IPS-NIHi11 (cell line): Measurements from ENCODE around the gene ZC3H7A.
"Not testable (repeated sequence)": the region's sequence is repeated elsewhere in the genome, so short reads cannot be mapped to it uniquely, and the experiment has no call there.

ENCODE experiments used
- DNase-seq: peaks from one replicate; pipeline ENCODE4 v3.0.0; 2012; ENCODE audit warnings: mixed read lengths, low spot score

Gene ZC3H7A, protein sequence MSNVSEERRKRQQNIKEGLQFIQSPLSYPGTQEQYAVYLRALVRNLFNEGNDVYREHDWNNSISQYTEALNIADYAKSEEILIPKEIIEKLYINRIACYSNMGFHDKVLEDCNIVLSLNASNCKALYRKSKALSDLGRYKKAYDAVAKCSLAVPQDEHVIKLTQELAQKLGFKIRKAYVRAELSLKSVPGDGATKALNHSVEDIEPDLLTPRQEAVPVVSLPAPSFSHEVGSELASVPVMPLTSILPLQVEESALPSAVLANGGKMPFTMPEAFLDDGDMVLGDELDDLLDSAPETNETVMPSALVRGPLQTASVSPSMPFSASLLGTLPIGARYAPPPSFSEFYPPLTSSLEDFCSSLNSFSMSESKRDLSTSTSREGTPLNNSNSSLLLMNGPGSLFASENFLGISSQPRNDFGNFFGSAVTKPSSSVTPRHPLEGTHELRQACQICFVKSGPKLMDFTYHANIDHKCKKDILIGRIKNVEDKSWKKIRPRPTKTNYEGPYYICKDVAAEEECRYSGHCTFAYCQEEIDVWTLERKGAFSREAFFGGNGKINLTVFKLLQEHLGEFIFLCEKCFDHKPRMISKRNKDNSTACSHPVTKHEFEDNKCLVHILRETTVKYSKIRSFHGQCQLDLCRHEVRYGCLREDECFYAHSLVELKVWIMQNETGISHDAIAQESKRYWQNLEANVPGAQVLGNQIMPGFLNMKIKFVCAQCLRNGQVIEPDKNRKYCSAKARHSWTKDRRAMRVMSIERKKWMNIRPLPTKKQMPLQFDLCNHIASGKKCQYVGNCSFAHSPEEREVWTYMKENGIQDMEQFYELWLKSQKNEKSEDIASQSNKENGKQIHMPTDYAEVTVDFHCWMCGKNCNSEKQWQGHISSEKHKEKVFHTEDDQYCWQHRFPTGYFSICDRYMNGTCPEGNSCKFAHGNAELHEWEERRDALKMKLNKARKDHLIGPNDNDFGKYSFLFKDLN

DNA sequence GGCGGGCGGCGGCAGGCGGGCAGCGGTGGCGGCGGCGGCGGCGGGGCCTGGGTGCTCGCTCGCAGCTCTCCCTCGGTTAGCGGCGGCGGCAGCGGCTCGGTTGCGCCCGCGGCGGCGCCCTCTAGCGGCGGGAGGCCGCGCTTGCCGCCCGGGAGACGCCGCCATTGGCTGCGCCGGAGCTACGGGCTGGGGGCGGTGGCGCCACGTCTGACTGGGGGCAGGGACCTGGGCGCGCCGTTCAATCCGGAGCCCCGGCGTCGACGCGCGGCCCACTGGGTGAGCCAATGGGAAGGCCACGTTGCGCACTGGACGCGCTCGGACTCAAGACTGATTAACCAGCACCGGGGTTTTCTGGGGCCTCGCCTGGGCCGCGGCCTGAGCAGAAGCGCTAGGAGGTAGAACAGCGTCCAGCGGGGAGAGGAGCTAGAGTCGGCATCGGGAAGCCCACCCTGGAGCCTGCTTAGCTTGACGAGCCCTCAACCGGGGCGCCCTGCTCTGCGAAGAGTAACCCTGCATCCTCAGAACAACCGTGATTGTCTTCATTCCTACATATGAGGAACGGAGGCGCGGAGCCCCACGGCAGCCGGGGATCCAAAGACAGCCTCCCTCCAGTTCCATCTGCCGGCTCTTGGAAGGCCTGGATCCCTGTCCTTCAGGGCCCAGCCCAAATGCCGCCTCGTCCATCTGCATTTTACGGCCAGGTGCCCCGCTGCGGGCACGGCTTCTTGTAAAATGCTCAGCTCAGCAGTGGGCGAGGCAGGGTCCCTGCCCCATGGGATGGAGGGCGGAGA is at the start of gene ZC3H7A:
Gene ZC3H7A (minus strand): TSS at position 93 of the 791 bp plus-strand sequence. CDS start 14,904 bp downstream, outside the sequence.
- peak; percentile 99 for DNase-seq

DNA sequence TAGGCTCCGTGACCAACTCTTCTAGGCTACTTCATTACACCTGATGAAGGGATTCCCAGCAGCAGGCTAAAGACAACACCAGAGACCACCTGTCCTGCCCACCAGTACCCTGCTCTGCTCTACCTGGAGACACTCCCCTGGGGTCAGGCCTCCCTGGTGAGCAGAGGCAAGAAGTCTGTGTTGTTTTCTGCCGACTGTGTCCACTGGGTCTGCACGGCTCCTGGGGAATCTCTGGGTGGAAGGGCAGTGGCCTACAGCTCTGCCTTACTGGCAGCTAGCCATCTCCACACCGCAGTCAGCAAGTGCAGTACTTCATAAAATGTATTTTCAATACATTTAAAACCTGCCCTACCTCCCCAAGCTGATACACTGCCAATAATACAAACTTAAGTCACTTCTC is 47.4 kb upstream of the ZC3H7A start:
- DNase-seq: no peak

DNA sequence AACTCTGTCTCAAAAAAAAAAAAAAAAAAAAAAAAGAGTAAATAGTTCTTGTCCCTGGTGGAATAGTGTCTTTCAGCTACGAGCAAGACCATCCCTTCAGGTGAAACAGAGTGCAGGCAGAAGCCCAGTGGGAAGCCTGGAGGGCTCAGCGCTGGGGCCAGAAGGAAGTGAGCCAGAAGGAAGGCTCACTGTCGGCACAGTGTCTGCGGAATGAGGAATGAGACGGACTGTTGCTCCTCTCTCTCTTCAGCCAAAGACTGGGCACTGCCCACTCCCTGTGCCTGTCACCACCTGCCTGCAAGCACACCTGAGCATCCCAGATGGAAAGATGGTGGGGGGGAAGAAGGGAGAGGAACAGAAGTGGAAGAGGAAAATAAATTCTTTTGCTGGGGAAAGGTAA is 46.8 kb upstream of the ZC3H7A start:
- no peak for DNase-seq

DNA sequence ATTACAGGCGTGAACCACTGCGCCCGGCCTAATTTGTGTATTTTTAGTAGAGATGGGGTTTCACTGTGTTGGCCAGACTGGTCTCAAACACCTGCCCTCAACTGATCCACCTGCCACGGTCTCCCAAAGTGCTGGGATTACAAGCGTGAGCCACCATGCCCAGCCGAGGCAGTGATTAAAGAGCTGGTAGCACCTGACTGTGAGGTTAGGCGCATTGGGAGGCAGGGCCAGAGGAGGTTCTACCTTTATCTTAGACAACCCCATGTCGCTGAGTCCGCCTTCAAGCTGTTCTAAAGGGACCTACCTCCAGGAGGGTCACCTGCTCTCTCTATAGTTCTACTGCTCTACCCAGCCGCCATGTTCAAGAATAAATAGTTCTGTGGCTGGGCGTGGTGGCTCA is 46.1 kb upstream of the ZC3H7A start:
- no peak for DNase-seq

DNA sequence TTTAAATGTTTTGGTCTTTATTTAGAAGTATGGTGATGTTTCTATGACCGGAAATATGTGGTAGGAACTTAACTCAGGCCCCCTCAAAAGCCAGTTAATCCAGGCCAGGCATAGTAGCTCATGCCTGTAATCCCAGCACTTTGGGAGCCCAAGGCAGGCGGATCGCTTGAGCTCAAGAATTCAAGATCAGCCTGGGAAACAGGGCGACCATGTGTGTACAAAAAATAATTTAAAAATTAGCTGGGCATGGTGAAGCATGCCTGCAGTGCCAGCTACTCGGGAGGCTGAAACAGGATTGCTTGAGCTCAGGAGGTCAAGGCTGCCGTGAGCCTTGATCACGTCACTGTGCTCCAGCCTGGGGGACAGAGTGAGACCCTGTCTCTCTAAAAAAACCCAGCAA is 44.0 kb upstream of the ZC3H7A start:
- no peak for DNase-seq

DNA sequence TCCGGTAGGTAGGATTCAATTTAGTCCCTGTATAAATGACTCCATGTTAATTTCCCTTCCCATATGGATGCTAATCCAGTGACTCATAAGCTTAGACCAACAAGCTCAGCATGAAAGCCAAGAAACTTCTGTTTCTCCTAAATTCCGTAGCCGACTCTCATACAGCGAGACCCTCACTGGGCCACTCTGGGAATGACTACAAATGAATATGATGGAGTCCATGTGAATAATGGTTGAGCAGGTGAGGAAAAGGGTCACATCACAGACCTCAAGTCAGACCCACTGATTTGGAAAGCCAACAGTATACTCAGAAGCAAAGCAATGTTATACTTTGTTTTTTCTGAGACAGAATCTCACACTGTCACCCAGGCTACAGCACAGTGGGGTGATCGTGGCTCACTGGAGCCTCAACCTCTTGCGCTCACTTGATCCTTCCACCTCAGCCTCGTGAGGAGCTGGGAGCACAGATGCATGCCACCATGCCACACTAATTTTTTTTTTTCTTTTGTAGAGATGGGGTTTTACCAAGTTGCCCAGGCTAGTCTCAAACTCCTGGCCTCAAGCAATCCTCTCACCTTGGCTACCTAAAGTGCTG is 39.7 kb upstream of the ZC3H7A start:
- DNase-seq: peak; percentile 21

DNA sequence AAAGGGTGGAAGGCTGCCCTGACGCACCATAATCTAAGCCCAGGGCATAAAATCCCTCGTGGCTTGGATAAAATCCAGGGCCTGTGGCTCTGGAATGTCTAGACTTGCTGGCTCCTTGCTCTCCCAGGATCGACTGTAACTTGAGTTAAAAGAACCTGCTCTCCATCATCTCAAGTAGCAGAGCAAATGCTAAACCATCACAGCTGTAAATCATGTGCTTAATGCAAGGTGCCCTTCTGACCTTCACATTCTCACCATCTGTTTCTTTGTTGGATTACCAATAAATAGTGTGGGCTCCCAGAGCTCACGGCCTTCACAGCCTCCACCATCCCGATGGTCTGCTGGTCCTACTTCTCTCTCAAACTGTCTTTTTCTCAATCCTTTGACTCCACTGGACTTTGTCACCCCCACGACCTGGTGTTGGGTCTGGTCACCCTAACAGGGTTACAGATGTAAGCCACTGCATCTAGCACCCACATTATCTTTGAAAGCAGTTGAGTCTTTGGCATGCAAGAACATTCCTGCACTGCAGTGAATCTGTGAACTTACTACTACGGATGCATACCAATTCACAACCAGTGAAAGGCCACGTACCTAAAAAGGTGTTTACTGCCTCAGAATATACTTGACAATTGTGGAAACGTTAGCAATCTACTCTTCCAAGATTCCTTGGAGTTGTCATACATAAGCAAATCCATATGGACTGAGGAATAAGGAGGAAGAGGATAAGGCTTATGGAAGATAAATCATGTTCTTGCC is 39.0 kb upstream of the ZC3H7A start:
- DNase-seq: no peak

DNA sequence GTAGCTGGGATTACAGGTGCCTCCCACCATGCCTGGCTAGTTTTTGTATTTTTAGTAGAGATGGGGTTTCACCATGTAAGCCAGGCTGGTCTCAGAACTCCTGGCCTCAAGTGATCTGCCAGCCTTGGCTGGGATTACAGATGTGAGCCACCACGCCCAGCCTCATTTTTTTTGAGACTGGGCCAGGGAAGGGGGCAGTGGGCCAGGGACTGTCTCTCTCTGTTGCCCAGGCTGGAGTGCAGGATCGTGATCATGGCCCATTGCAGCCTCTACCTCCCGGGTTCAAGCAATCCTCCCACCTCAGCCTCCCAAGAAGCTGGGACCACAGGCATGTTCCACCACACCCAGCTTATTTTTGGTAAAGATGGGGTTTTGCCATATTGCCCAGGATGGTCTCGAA is 38.3 kb upstream of the ZC3H7A start:
- no peak for DNase-seq

DNA sequence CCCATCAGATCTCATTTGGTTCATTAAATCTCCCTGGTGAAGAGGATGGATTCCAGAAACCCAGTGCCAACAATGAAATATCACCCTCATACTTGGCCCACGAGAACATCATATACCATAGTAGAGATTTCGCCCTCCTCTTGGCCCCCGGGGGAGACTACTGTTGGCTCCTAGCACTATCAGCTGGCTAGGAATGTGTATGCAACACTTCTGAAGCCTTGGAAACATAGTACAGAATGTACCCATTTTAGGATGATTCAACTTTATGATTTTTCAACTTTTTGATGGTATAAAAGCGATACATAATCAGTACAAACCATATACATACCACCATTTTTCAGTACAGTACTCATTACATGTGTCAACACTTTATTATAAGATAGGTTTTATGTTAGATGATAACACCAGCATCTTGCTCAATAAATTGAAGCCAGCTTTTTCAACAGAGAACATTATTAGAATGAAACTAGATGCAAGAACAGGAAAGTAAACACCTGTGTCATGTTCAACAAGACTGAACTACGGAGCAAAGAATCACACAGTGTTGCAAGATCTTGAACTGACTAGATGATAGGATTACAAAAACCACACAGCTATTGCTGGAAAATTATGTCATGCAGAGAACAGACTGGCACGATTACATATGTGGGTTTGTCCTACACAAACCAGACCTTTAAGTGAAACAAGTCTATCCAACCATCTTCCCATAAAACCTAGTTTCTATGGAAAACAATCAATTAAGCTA is 37.1 kb upstream of the ZC3H7A start:
- no peak for DNase-seq

DNA sequence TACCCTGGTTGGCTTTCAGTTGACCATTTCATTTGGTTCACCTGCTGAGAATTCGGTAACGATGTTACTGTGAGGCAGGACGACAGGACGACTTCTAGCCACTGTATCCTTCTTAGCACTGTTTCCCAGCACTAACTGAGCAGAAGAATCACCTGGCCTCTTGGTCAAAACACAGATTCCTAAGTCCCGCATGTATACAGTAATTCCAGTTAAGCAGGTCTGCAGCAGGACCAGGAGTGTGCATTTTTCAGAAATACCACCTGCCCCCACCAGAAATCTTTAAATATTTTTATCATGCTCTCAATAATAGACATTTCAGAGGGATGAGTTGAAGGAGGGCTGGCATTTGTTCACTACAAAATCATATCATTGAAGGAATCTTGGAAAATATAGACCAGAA is 31.6 kb upstream of the ZC3H7A start:
- no peak for DNase-seq

DNA sequence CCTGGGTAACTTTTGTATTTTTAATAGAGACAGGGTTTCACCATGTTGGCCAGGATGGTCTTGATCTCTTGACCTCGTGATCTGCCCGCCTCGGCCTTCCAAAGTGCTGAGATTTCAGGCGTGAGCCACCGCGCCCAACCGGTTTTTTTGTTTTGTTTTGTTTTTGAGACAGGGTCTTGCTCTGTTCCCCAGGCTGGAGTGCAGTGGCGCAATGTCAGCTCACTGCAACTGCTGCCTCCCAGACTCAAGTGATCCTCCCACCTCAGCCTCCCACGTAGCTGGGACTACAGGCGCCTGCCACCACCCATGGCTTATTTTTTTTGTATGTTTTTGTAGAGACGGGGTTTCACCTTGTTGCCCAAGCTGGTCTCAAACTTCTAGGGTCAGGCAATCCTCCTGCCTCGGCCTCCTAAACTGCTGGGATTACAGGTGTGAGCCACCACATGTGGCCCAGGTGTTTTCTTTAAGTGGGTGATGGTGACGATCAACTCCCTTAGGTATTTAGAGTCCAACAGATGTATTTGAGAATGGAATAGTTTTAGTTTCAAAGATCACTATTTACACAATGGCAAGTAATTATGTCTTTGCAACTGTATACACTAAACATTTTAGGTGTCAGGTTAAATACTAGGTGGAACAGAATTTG is 28.6 kb upstream of the ZC3H7A start:
- DNase-seq: not testable (repeated sequence)

DNA sequence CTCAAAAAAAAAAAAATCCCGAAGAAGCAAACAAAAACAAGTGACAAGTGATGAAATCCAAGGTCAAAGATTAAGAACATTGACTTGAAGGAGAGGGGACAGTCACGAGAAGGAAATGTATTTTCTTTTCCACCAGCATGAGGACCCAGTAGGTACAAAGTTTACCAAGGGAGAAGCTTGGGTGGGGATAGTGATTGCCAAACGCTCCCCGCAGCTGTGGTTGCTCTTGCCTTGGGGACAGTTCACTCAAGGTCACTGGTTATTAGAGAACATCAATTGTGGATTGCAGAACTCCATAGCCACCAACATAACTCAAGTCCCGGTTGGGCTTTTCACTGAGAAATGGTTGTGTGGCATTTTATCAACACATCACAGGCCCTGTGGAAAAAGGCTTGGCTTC is 27.3 kb upstream of the ZC3H7A start:
- DNase-seq: no peak

DNA sequence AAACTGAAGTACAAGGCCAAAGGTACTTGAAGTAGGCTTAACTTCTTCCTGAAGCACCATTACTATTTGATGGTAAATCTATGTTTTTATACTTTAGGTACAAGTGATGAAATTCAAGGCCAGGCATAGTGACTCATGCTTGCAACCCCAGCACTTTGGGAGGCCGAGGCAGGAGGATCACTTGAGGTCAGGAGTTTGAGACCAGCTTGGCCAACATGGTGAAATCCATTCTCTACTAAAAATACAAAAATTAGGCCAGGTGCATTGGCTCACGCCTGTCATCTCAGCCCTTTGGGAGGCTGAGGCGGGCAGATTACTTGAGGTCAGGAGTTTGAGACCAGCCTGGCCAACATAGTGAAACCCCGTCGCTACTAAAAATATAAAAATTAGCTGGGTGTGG is 26.6 kb upstream of the ZC3H7A start:
- DNase-seq: not testable (repeated sequence)

DNA sequence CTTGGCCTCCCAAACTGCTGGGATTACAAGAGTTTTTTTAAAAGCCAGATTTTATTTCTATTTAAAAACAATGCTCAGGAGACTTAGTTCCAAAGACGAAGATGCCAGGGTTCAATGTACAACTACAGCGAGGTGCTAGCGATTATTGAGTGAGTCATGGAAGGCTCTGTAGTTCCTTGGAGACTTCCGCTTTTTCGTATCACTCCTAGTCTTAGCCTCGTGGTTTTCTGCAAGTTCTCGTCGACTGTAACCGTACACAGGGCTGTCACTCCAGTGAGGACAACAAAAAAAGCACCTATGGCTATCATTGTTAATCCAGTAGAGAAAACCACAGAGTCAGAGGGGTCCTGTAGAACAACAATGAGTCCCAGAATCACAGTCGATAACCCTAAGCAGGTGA is 22.7 kb upstream of the ZC3H7A start:
- no peak for DNase-seq

DNA sequence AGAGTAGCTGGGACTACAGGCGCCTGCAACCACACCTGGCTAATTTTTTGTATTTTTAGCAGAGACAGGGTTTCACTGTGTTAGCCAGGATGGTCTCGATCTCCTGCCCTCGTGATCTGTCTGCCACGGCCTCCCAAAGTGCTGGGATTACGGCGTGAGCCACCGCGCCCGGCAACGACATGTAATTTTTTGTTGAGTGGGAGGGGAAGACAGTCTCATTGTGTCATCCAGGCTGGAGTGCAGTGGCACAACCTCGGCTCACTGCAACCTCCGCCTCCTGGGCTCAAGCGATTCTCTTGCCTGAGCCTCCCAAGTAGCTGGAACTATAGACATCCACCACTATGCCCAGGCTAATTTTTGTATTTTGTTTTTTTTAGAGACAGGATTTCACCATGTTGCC is 21.9 kb upstream of the ZC3H7A start:
- DNase-seq: not testable (repeated sequence)

DNA sequence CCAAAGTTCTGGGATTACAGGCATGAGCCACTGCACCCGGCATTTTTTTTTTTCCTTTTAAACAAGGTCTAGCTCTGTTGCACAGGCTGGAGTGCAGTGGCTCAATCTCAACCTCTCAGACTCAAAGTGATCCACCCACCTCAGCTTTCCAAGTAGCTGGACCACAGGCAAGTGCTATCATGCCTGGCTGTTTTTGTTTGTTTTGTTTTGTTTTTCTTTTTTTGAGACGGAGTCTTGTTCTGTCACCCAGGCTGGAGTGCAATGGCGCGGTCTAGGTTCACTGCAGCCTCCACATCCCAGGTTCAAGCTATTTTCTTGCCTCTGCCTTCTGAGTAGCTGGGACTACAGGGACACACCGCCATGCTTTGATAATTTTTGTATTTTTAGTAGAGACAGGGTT is 19.1 kb upstream of the ZC3H7A start:
- DNase-seq: no peak

DNA sequence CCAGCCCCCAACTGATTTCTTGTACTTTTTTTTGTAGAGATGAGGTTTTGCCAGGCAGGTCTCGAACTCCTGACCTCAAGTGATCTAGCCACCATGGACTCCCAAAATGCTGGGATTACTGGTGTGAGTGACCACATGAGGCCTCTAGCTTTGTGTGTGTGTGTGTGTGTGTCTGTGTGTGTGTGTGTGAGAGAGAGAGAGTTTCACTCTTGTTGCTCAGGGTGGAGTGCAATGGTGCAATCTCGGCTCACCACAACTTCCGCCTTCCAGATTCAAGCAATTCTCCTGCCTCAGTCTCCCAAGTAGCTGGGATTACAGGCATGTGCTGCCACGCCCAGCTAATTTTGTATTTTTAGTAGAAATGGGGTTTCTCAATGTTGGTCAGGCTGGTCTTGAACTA is 17.7 kb upstream of the ZC3H7A start:
- not testable (repeated sequence) for DNase-seq

DNA sequence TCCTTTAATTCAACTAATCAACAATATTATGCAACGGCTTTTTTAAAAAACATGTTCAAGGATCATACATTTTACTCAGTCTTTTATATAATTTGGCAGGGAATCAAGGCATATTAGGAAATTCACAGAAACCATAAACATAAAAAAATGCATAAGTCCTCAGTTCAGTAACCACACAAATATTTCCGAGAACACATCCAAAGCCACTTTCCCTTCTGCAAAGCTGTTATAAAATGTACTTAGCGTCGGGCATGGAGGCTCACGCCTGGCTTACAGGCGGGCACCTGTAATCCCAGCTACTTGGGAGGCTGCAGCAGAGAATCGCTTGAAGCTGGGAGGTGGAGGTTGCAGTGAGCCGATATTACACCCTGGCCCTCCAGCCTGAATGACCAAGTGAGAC is 9.7 kb upstream of the ZC3H7A start:
- DNase-seq: no peak

DNA sequence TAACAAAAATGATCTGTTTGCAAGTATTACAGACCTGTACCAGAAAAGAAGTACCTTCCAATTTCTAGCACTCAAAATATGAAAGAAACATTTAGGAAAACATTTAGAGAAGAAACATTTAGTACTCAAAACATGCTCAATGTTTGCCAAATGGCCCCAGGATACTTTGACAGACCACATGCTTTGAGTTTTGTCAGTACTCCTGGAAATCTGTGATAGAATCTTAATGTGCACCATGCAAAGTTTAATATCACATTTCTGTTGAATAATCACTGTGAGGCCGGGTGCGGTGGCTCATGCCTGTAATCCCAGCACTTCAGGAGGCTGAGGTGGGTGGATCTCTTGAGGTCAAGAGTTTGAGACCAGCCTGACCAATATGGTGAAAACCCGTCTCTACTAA is 8.5 kb upstream of the ZC3H7A start:
- DNase-seq: no peak
